ENCODE measurements around the gene FAM13B. TPM values are rescaled to one million over a fixed set of nuclear protein-coding genes. Genes with fewer than 3 reads are reported as not detected.

The FAM13B gene
- polyA plus RNA-seq, 1 of the 3 experiments (the other 2 are of a cell fraction) = 13.0 TPM

DNA sequence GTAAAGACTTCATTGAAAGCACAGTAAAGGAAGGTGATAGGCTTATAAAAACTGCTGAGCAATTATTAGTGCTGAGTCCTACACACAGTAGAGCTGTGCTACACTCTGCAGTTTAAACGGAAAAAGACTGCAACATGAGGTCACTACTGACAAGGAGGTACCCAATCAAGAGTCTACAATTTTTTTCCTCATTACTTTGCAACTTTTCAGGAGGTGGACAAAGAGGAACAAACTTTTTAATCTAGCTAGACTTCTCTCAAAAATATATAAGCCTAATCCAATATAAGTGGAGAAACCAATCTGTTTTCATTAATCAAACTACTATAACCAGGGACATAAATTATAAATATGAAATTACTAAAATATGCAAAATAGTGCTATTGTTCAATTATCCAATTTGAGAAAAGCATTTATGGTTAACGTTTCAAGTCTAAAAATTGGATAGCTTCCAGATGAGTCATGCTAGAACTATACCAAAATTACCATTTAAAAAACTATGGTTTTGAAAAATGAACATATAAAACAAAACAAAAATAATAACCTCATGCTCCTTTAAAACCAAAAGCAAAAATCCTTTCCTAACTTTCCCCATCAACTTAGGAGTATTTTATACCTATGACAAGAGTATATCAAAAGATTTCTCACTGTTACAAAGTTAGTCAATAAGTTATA lies 37.7 kb downstream of the FAM13B start:
- POLR2A ChIA-PET = no interaction called here
- no peak for DNase-seq
- H4K20me1 ChIP-seq (ENCODE audit: insufficient read depth) = peaks cover 28% of the 10 kb centered on the region
- WGBS (ENCODE audit: low lambda C conversion rate) = 13% methylated on average over 2 of the region's 2 CpGs
- peak; percentile 40; the same call in 1 of the 2 replicates for TF ChIP-seq NFIC (IDR thresholded peaks at IDR 0.05; ENCODE audit: borderline replicate concordance)
- TF ChIP-seq, protein P1, sequence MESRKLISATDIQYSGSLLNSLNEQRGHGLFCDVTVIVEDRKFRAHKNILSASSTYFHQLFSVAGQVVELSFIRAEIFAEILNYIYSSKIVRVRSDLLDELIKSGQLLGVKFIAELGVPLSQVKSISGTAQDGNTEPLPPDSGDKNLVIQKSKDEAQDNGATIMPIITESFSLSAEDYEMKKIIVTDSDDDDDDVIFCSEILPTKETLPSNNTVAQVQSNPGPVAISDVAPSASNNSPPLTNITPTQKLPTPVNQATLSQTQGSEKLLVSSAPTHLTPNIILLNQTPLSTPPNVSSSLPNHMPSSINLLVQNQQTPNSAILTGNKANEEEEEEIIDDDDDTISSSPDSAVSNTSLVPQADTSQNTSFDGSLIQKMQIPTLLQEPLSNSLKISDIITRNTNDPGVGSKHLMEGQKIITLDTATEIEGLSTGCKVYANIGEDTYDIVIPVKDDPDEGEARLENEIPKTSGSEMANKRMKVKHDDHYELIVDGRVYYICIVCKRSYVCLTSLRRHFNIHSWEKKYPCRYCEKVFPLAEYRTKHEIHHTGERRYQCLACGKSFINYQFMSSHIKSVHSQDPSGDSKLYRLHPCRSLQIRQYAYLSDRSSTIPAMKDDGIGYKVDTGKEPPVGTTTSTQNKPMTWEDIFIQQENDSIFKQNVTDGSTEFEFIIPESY (IDR thresholded peaks at IDR 0.05; ENCODE audit: borderline replicate concordance, low read depth) = no peak
- TF ChIP-seq RAD21 (IDR thresholded peaks at IDR 0.05; ENCODE audit: low read length) = 0 out of 2 replicates have a peak, but pooled peaks have one; percentile 2
- no peak for TF ChIP-seq EZH2phosphoT487 (IDR thresholded peaks at IDR 0.05; ENCODE audit: borderline replicate concordance, low read depth)
- TF ChIP-seq SMC3 (IDR thresholded peaks at IDR 0.05; ENCODE audit: low read depth, low read length) = no peak
- no peak for TF ChIP-seq MEF2A (IDR thresholded peaks at IDR 0.05; ENCODE audit: borderline replicate concordance, low read depth)
- TF ChIP-seq RFX5 (IDR thresholded peaks at IDR 0.05; ENCODE audit: low read length) = no peak
- no peak for TF ChIP-seq TCF12 (IDR thresholded peaks at IDR 0.05)
- peak; percentile 66; the same call in 1 of the 2 replicates for TF ChIP-seq JUND (IDR thresholded peaks at IDR 0.05)
- no peak for TF ChIP-seq GATA2 (CRISPR knock-in tag; IDR thresholded peaks at IDR 0.05)
- no peak for TF ChIP-seq RXRA (IDR thresholded peaks at IDR 0.05; ENCODE audit: borderline replicate concordance, low read depth)
- peak overlapping the region; percentile 48 to 57; a peak in 3 of 4 replicates for H3K27ac ChIP-seq (ENCODE audit: low read depth in 2 of 2, low read length in 1 of 2)
- H3K27me3 ChIP-seq (ENCODE audit: insufficient read depth) = no peaks in the 10 kb centered on the region
- peak overlapping the region; percentile 51; the same call in 1 of the 2 replicates for H3K4me2 ChIP-seq
- H3K36me3 ChIP-seq (replicated peaks in 1 of 2; ENCODE audit: control insufficient read depth in 1 of 2, insufficient read depth in 2 of 2, low read length in 1 of 2) = peaks cover 18 to 48% of the 10 kb centered on the region in 2 experiments
- peak overlapping the region in 1 of 2 experiments; percentile 10; a peak in 1 of 4 replicates for H3K4me3 ChIP-seq (ENCODE audit: low read depth in 2 of 2, low read length in 1 of 2)
- H3F3A ChIP-seq (replicated peaks; ENCODE audit: insufficient read depth) = peaks cover 17% of the 10 kb centered on the region
- no peak overlapping the region for H3K9ac ChIP-seq
- peaks cover 93% of the 10 kb centered on the region for H3K79me2 ChIP-seq (ENCODE audit: insufficient read depth)
- no peaks in the 10 kb centered on the region for H3K9me3 ChIP-seq
- peaks cover 2 to 16% of the 10 kb centered on the region in 2 experiments; a peak in 3 of 4 replicates for H3K4me1 ChIP-seq (ENCODE audit: control insufficient read depth in 1 of 2, insufficient read depth in 2 of 2, low read depth in 1 of 2, low read length in 1 of 2)
- no peak overlapping the region for H2AFZ ChIP-seq (ENCODE audit: low read depth)
- CTCF ChIA-PET = interaction anchor here (1.7 kb wide), 1 partner anchor 41 kb away, joined by 4 read pairs; no protein-coding TSS in a partner anchor
- no peaks in the 10 kb centered on the region for H3K9me2 ChIP-seq

DNA sequence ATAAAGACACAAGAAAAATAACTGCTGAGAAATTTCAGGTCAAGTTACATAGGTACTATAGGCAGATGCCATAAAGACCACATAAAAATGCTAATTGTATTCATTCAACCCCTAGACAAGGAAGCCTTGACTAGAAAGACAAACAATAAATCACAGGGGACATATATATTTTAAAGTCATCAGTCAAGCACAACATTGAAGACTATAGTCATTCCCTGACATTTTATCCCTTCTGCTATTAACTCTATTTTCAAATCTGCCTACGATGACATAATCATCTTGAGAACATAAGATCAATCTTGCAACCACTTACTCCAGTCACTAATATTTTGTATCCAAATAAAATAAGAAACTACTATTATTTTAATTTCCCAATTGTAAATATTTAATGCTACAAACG lies 38.3 kb downstream of the FAM13B start:
- Histone ChIP-seq H2AFZ (ENCODE audit: low read depth) (no peak overlapping the region), H3K4me1 (ENCODE audit: control insufficient read depth in 1 of 2, insufficient read depth in 2 of 2, low read depth in 1 of 2, low read length in 1 of 2) (peaks cover 2 to 16% of the 10 kb centered on the region in 2 experiments; a peak in 3 of 4 replicates), H3F3A (replicated peaks; ENCODE audit: insufficient read depth) (peaks cover 17% of the 10 kb centered on the region), H3K79me2 (ENCODE audit: insufficient read depth) (peaks cover 93% of the 10 kb centered on the region), H4K20me1 (ENCODE audit: insufficient read depth) (peaks cover 28% of the 10 kb centered on the region), H3K36me3 (replicated peaks in 1 of 2; ENCODE audit: control insufficient read depth in 1 of 2, insufficient read depth in 2 of 2, low read length in 1 of 2) (peaks cover 18 to 47% of the 10 kb centered on the region in 2 experiments), H3K4me3 (ENCODE audit: low read depth in 2 of 2, low read length in 1 of 2) (no peak overlapping the region), H3K27me3 (ENCODE audit: insufficient read depth) (no peaks in the 10 kb centered on the region), H3K9me2 (no peaks in the 10 kb centered on the region), H3K4me2 (no peak overlapping the region), H3K9me3 (no peaks in the 10 kb centered on the region), H3K9ac (no peak overlapping the region), H3K27ac (ENCODE audit: low read depth in 2 of 2, low read length in 1 of 2) (peak overlapping the region in 1 of 2 experiments; percentile 57; a peak in 3 of 4 replicates)
- TF ChIP-seq NFIC (IDR thresholded peaks at IDR 0.05; ENCODE audit: borderline replicate concordance) (no peak), MEF2A (IDR thresholded peaks at IDR 0.05; ENCODE audit: borderline replicate concordance, low read depth) (no peak), RXRA (IDR thresholded peaks at IDR 0.05; ENCODE audit: borderline replicate concordance, low read depth) (no peak), SMC3 (IDR thresholded peaks at IDR 0.05; ENCODE audit: low read depth, low read length) (no peak), FOXM1 (IDR thresholded peaks at IDR 0.05; ENCODE audit: low read depth) (no peak), FOSL2 (IDR thresholded peaks at IDR 0.05; ENCODE audit: borderline replicate concordance, low read depth) (no peak), TEAD4 (IDR thresholded peaks at IDR 0.05; ENCODE audit: borderline replicate concordance, insufficient read depth) (no peak)
- TF ChIP-seq, protein P2, sequence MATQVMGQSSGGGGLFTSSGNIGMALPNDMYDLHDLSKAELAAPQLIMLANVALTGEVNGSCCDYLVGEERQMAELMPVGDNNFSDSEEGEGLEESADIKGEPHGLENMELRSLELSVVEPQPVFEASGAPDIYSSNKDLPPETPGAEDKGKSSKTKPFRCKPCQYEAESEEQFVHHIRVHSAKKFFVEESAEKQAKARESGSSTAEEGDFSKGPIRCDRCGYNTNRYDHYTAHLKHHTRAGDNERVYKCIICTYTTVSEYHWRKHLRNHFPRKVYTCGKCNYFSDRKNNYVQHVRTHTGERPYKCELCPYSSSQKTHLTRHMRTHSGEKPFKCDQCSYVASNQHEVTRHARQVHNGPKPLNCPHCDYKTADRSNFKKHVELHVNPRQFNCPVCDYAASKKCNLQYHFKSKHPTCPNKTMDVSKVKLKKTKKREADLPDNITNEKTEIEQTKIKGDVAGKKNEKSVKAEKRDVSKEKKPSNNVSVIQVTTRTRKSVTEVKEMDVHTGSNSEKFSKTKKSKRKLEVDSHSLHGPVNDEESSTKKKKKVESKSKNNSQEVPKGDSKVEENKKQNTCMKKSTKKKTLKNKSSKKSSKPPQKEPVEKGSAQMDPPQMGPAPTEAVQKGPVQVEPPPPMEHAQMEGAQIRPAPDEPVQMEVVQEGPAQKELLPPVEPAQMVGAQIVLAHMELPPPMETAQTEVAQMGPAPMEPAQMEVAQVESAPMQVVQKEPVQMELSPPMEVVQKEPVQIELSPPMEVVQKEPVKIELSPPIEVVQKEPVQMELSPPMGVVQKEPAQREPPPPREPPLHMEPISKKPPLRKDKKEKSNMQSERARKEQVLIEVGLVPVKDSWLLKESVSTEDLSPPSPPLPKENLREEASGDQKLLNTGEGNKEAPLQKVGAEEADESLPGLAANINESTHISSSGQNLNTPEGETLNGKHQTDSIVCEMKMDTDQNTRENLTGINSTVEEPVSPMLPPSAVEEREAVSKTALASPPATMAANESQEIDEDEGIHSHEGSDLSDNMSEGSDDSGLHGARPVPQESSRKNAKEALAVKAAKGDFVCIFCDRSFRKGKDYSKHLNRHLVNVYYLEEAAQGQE (IDR thresholded peaks at IDR 0.05; ENCODE audit: low read depth, low read length) = no peak
- TF ChIP-seq, protein P3, sequence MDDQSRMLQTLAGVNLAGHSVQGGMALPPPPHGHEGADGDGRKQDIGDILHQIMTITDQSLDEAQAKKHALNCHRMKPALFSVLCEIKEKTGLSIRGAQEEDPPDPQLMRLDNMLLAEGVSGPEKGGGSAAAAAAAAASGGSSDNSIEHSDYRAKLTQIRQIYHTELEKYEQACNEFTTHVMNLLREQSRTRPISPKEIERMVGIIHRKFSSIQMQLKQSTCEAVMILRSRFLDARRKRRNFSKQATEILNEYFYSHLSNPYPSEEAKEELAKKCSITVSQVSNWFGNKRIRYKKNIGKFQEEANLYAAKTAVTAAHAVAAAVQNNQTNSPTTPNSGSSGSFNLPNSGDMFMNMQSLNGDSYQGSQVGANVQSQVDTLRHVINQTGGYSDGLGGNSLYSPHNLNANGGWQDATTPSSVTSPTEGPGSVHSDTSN (IDR thresholded peaks at IDR 0.05) = no peak
- WGBS (ENCODE audit: low lambda C conversion rate) = 95% methylated on average over 2 of the region's 2 CpGs
- ChIA-PET CTCF (interaction anchor here (1.1 to 1.7 kb wide), 3 partner anchors 18 to 216 kb away, joined by 4 to 5 read pairs (median 4); no protein-coding TSS in a partner anchor), POLR2A (no interaction called here)
- DNase-seq = no peak

Data from SK-N-SH (cell line).